Suprapubic skin (tissue), 4 donors: ENCODE data around the gene DERA. TPM values are rescaled to one million over a fixed set of nuclear protein-coding genes. Genes with fewer than 3 reads are reported as not detected.
"Not testable (repeated sequence)": the region's sequence is repeated elsewhere in the genome, so short reads cannot be mapped to it uniquely, and the experiment has no call there.

Experiments used
- DNase-seq, 2 donors: peaks; one replicate each; pipeline ENCODE4 v3.0.0-alpha.2; 2019; ENCODE audit warnings: low spot score in 2 of 2
- H3K27ac ChIP-seq: fragments of 200-600 bp; sonication (generic); one replicate; pipeline ENCODE4 v1.5.1; 2019
- H3K27me3 ChIP-seq: fragments of 200-600 bp; sonication (generic); one replicate; pipeline ENCODE4 v1.5.1; 2019
- H3K36me3 ChIP-seq: fragments of 200-600 bp; sonication (generic); one replicate; pipeline ENCODE4 v1.5.1; 2019
- H3K4me1 ChIP-seq: fragments of 200-600 bp; sonication (generic); one replicate; pipeline ENCODE4 v1.5.1; 2019
- H3K4me3 ChIP-seq: fragments of 200-600 bp; sonication (generic); one replicate; pipeline ENCODE4 v1.5.1; 2019; ENCODE audit warnings: mild to moderate bottlenecking
- H3K9me3 ChIP-seq: fragments of 200-600 bp; sonication (generic); one replicate; pipeline ENCODE4 v1.5.1; 2019
- CTCF ChIP-seq, 2 donors: fragments of 200-600 bp in 1 of 2; fragments of 450-650 bp in 1 of 2; sonication (generic) in 1 of 2; IDR thresholded peaks; one replicate each; pipeline ENCODE4 v1.5.1; 2016 to 2019; ENCODE audit warnings: antibody characterized with exemption in 2 of 2, mild to moderate bottlenecking in 1 of 2, moderate library complexity in 1 of 2
- EP300 ChIP-seq: sonication (generic); formaldehyde crosslinking; IDR thresholded peaks from one replicate; pipeline ENCODE4 v1.6.1; 2017; ENCODE audit warnings: antibody characterized with exemption
- POLR2A ChIP-seq, 2 donors: fragments of 450-650 bp; IDR thresholded peaks; one replicate each; pipeline ENCODE4 v1.6.1; 2017; ENCODE audit warnings: antibody characterized with exemption in 2 of 2, mild to moderate bottlenecking in 2 of 2, moderate library complexity in 2 of 2
- POLR2AphosphoS5 ChIP-seq, 3 donors: sonication (generic); formaldehyde crosslinking; IDR thresholded peaks; one replicate each; pipeline ENCODE4 v1.6.1; 2017; ENCODE audit warnings: antibody characterized with exemption in 3 of 3
- WGBS: methylation state at CpG from one replicate; pipeline ENCODE4 v1.1.5; 2018; 5-methylcytosine and 5-hydroxymethylcytosine counted together
- total RNA-seq, 4 donors: library from RNA; depleted of rRNA; stranded (reverse); fragments of >200 nt; gene quantifications; one replicate each; pipeline ENCODE4 v1.1.0, GENCODE V29; 2016

The DERA gene
- total RNA-seq, 4 donors from 2014 or later: 32.2 to 39.4 (median 34.2) TPM

GRCh38 chr12:16048511-16048910 is 137.4 kb downstream of the DERA start:
- Histone ChIP-seq H3K4me3 (no peak overlapping the region), H3K9me3 (peaks cover 12% of the 10 kb centered on the region), H3K36me3 (no peaks in the 10 kb centered on the region), H3K27me3 (no peaks in the 10 kb centered on the region), H3K4me1 (no peaks in the 10 kb centered on the region), H3K27ac (no peak overlapping the region)
- TF ChIP-seq CTCF (IDR thresholded peaks at IDR 0.05) (no peak), EP300 (no peak), POLR2AphosphoS5 (IDR thresholded peaks at IDR 0.05) (no peak), POLR2A (IDR thresholded peaks at IDR 0.05) (no peak)
- DNase-seq: no peak
- whole genome bisulfite sequencing: 88% methylated on average over 2 of the region's 2 CpGs

- H3K4me3 ChIP-seq: no peak overlapping the region
- 76% methylated on average over 6 of the region's 6 CpGs for WGBS
- H3K9me3 ChIP-seq: peaks cover 10% of the 10 kb centered on the region
- H3K4me1 ChIP-seq: no peaks in the 10 kb centered on the region
- DNase-seq: no peak
- TF ChIP-seq POLR2AphosphoS5 (IDR thresholded peaks at IDR 0.05) (no peak), EP300 (no peak), CTCF (IDR thresholded peaks at IDR 0.05) (no peak), POLR2A (IDR thresholded peaks at IDR 0.05) (no peak)
- H3K27me3 ChIP-seq: no peaks in the 10 kb centered on the region
- H3K27ac ChIP-seq: no peak overlapping the region
- no peaks in the 10 kb centered on the region for H3K36me3 ChIP-seq
Measured at GRCh38 chr12:16056910-16057309, 145.8 kb downstream of the DERA start.

- peak in 1 of 2 donors; percentile 47 for DNase-seq
- not testable (repeated sequence) for H3K27me3 ChIP-seq, H3K27ac ChIP-seq, H3K4me1 ChIP-seq, H3K36me3 ChIP-seq, H3K4me3 ChIP-seq, H3K9me3 ChIP-seq
- 92% methylated on average over 5 of the region's 34 CpGs for WGBS
Measured at GRCh38 chr12:16057351-16057751, 146.2 kb downstream of the DERA start.

GRCh38 chr12:16062611-16063010 is 151.5 kb downstream of the DERA start:
- TF ChIP-seq POLR2AphosphoS5 (IDR thresholded peaks at IDR 0.05) (no peak), EP300 (no peak), POLR2A (IDR thresholded peaks at IDR 0.05) (no peak)
- H3K4me1 ChIP-seq: no peaks in the 10 kb centered on the region
- H3K9me3 ChIP-seq: no peaks in the 10 kb centered on the region
- no peak overlapping the region for H3K27ac ChIP-seq
- DNase-seq: no peak
- WGBS: 94% methylated on average over 1 of the region's 1 CpG
- H3K27me3 ChIP-seq: no peaks in the 10 kb centered on the region
- H3K36me3 ChIP-seq: no peaks in the 10 kb centered on the region
- H3K4me3 ChIP-seq: no peak overlapping the region

- no peak for TF ChIP-seq POLR2AphosphoS5 (IDR thresholded peaks at IDR 0.05)
- TF ChIP-seq CTCF (IDR thresholded peaks at IDR 0.05): no peak
- no peak for TF ChIP-seq POLR2A (IDR thresholded peaks at IDR 0.05)
- TF ChIP-seq EP300: no peak
- 91% methylated on average over 1 of the region's 1 CpG for WGBS
- no peaks in the 10 kb centered on the region for H3K4me1 ChIP-seq
Measured at GRCh38 chr12:16063726-16064125, 152.6 kb downstream of the DERA start.

GRCh38 chr12:16070113-16070512 is 159.0 kb downstream of the DERA start:
- WGBS: 33% methylated on average over 5 of the region's 5 CpGs
- Histone ChIP-seq H3K4me1 (no peaks in the 10 kb centered on the region), H3K36me3 (no peaks in the 10 kb centered on the region)

More at GRCh38 chr12:16063726-16064125, 152.6 kb downstream of the DERA start:
- Histone ChIP-seq H3K9me3 (no peaks in the 10 kb centered on the region), H3K27ac (no peak overlapping the region), H3K4me3 (no peak overlapping the region), H3K36me3 (no peaks in the 10 kb centered on the region), H3K27me3 (no peaks in the 10 kb centered on the region)
- DNase-seq: no peak

GRCh38 chr12:16072678-16073077 is 161.5 kb downstream of the DERA start:
- Histone ChIP-seq H3K4me1 (no peaks in the 10 kb centered on the region), H3K9me3 (no peaks in the 10 kb centered on the region), H3K4me3 (no peak overlapping the region), H3K36me3 (no peaks in the 10 kb centered on the region), H3K27ac (no peak overlapping the region), H3K27me3 (no peaks in the 10 kb centered on the region)
- TF ChIP-seq EP300: no peak
- TF ChIP-seq CTCF (IDR thresholded peaks at IDR 0.05): no peak
- TF ChIP-seq POLR2AphosphoS5 (IDR thresholded peaks at IDR 0.05): no peak
- no peak for TF ChIP-seq POLR2A (IDR thresholded peaks at IDR 0.05)
- no peak for DNase-seq
- WGBS: 76% methylated on average over 2 of the region's 2 CpGs

More at GRCh38 chr12:16070113-16070512, 159.0 kb downstream of the DERA start:
- TF ChIP-seq POLR2A (IDR thresholded peaks at IDR 0.05) (no peak), POLR2AphosphoS5 (IDR thresholded peaks at IDR 0.05) (no peak)
- no peak overlapping the region for H3K4me3 ChIP-seq
- no peak overlapping the region for H3K27ac ChIP-seq
- no peaks in the 10 kb centered on the region for H3K27me3 ChIP-seq
- no peaks in the 10 kb centered on the region for H3K9me3 ChIP-seq
- DNase-seq: no peak
